ENCODE data around the gene STPG1. TPM values are rescaled to one million over a fixed set of nuclear protein-coding genes. Genes with fewer than 3 reads are reported as not detected.

Gene STPG1
- total and polyA plus RNA-seq, 2 donors (not counting 3 experiments of a cell fraction or from before 2014, with no cell fraction given): 6.3 to 10.2 TPM

GRCh38 chr1:24343412-24344089 is 70.0 kb downstream of the STPG1 start:
- ChIA-PET CTCF (interaction anchor here (1.9 to 2.7 kb wide), 2 partner anchors 48 to 142 kb away, joined by 10 to 11 read pairs; no protein-coding TSS in a partner anchor), POLR2A (no interaction called here)
- Histone ChIP-seq H3K27ac (ENCODE audit: insufficient read depth, low read depth, low read length) (no peak overlapping the region), H3K9me3 (replicated peaks; ENCODE audit: control insufficient read depth, insufficient read depth, low read length) (no peaks in the 10 kb centered on the region), H3K36me3 (ENCODE audit: control insufficient read depth in 2 of 2, extremely low read depth in 1 of 2, insufficient read depth in 2 of 2, low read length in 2 of 2) (no peaks in the 10 kb centered on the region), H3K4me2 (ENCODE audit: insufficient read depth, low read length) (no peak overlapping the region), H3K27me3 (ENCODE audit: control insufficient read depth in 2 of 2, insufficient read depth in 2 of 2, low read length in 2 of 2) (peaks cover 0 to 2% of the 10 kb centered on the region in 2 experiments), H4K20me1 (replicated peaks; ENCODE audit: control insufficient read depth, extremely low read depth, insufficient read depth, low read length) (no peaks in the 10 kb centered on the region), H3K4me1 (ENCODE audit: control insufficient read depth, extremely low read depth, insufficient read depth, low read length) (no peaks in the 10 kb centered on the region), H3K9me1 (replicated peaks; ENCODE audit: control insufficient read depth, extremely low read depth, insufficient read depth, low read length) (no peaks in the 10 kb centered on the region), H2AFZ (ENCODE audit: low read depth, low read length) (no peak overlapping the region), H3K9ac (replicated peaks; ENCODE audit: extremely low read depth, insufficient read depth, low read length) (no peak overlapping the region), H3K79me2 (ENCODE audit: control insufficient read depth, insufficient read depth, low read length) (no peaks in the 10 kb centered on the region), H3K4me3 (replicated peaks in 1 of 3; ENCODE audit: insufficient read depth in 1 of 3, low read depth in 1 of 3, low read length in 3 of 3) (no peak overlapping the region)
- dilution Hi-C loops (cut with MboI; ENCODE audit: extremely low pct_ligation_motif_present, low sequenced_read_pairs) (no loop called here), intact Hi-C loops (cut with micrococcal nuclease) (no loop called here)
- no peak for DNase-seq (ENCODE audit: low read depth, low spot score)
- BruUV-seq (replicated peaks): no TSS peak
- no peak for FAIRE-seq
- TF ChIP-seq POLR2AphosphoS5 (IDR thresholded peaks at IDR 0.05; ENCODE audit: insufficient read depth, low read depth, low read length) (no peak), JUN (IDR thresholded peaks at IDR 0.05; ENCODE audit: borderline replicate concordance, insufficient read depth, insufficient read length, low read depth) (no peak), FOS (IDR thresholded peaks at IDR 0.05; ENCODE audit: borderline replicate concordance, insufficient read depth, low read length) (no peak), MYC (IDR thresholded peaks at IDR 0.05; ENCODE audit: low read depth, low read length) (no peak), EZH2 (IDR thresholded peaks at IDR 0.05; ENCODE audit: borderline replicate concordance, low read depth, low read length, severe bottlenecking) (no peak), POLR2A (IDR thresholded peaks at IDR 0.05; ENCODE audit: low read depth, low read length) (no peak), MAX (IDR thresholded peaks at IDR 0.05; ENCODE audit: insufficient read depth, insufficient read length) (no peak), GATA2 (IDR thresholded peaks at IDR 0.05; ENCODE audit: insufficient read depth, insufficient read length, low read depth, low read length) (no peak), CTCF (IDR thresholded peaks at IDR 0.05; ENCODE audit: extremely low read depth in 1 of 2, insufficient read depth in 1 of 2, low read depth in 1 of 2, low read length in 2 of 2) (no peak)

Measured in endothelial cell of umbilical vein (primary cell).